Spleen (tissue), 7 donors: Measurements from ENCODE around the gene GALT.

ENCODE experiments used
- CTCF ChIP-seq, 11 experiments: fragments of 200-600 bp in 7 of 11; fragments of 450-650 bp in 4 of 11; sonication (generic) in 4 of 11; IDR thresholded peaks in 8 of 11; conservative IDR thresholded peaks in 3 of 11; 1 replicate in 7 of 11; 2 replicates in 4 of 11; pipeline versions ENCODE4 v1.4.0 to v1.8.0; 2016 to 2021; ENCODE audit warnings: antibody characterized with exemption in 11 of 11, inconsistent platforms in 4 of 11, mild to moderate bottlenecking in 1 of 11
- POLR2A ChIP-seq, 3 donors: fragments of 450-650 bp; IDR thresholded peaks; one replicate each; pipeline ENCODE4 v1.5.1; 2017; ENCODE audit warnings: antibody characterized with exemption in 3 of 3, mild to moderate bottlenecking in 1 of 3
- donor health status: DM: no; HTN: no; CAD: no; lungs with moderate emphysema.
- donor health status: DM: no; HTN: no; CAD: no.
- donor health status: DM: no; HTN: no; CAD: no.

GRCh38 chr9:34625186-34625486 lies 21.3 kb upstream of the GALT start:
- TF ChIP-seq CTCF (IDR thresholded peaks at IDR 0.05 in 8 of 11, conservative IDR thresholded peaks at IDR 0.05 in 3 of 11) (no peak), POLR2A (IDR thresholded peaks at IDR 0.05) (no peak)
